Measurements from ENCODE around the gene BRD9. TPM values are rescaled to one million over a fixed set of nuclear protein-coding genes. Genes with fewer than 3 reads are reported as not detected.
"Not testable (repeated sequence)": the region's sequence is repeated elsewhere in the genome, so short reads cannot be mapped to it uniquely, and the experiment has no call there.

BRD9 gene
- total and polyA plus RNA-seq, 12 donors, result 11.3 to 39.5 (median 26.6) TPM

DNA sequence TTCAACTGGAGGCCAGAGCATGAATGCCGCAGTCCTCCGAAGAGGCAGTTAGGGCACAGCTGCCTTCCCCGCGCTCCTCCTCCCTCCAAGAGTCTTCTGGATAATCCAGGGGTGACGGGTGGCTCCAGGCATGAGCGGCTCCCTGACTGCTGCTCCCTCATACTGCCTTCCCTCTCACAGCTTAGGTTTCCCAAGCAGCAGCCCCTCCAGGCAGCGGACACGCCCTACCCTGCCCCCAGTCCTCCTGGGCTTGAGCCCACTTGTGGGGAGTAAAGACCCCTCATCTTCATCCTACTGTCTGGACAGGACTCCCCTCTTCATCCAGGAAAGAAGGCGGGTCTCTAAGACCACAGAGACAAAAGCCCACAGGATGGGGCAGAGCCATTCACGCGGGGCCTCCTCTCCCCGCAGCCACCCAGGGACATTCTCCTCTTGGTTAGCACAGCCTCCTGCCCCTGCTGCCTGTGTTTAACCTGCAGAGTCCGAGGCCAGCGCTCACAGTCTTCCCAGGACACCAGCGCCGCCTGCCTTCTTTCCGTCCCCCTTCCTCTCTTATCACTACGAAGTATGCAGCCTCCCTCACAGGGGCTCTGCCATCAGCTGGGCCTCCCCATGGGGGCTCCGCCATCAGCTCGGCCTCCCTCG lies 47.4 kb downstream of the BRD9 start:
- 74 to 84% (median 78%) methylated on average over 12 to 17 of the region's 21 CpGs for WGBS, 4 donors
- H3K36me3 ChIP-seq (replicated peaks in 1 of 2); H3K4me3 ChIP-seq; H3K9me3 ChIP-seq (replicated peaks in 1 of 3); H3K27me3 ChIP-seq; H3K27ac ChIP-seq; intact Hi-C loops (cut with DNase I); H3K4me1 ChIP-seq (replicated peaks in 1 of 2): not testable (repeated sequence)
- DNase-seq, result peak in 5 of 7 donors; percentile 3 to 23 (median 11)

GRCh38 chr5:844426-844825 lies 48.2 kb downstream of the BRD9 start:
- intact Hi-C loops (cut with DNase I); H3K4me3 ChIP-seq; H3K4me1 ChIP-seq (replicated peaks in 1 of 2); H3K9me3 ChIP-seq (replicated peaks in 1 of 3); H3K36me3 ChIP-seq (replicated peaks in 1 of 2); H3K27me3 ChIP-seq; H3K27ac ChIP-seq: not testable (repeated sequence)
- 83 to 88% (median 86%) methylated on average over 10 to 14 of the region's 16 CpGs for WGBS, 4 donors
- peak in 5 of 7 donors; percentile 4 to 39 (median 11) for DNase-seq

GRCh38 chr5:843926-844325 lies 48.7 kb downstream of the BRD9 start:
- H3K9me3 ChIP-seq (replicated peaks in 1 of 3); intact Hi-C loops (cut with DNase I): not testable (repeated sequence)

DNA sequence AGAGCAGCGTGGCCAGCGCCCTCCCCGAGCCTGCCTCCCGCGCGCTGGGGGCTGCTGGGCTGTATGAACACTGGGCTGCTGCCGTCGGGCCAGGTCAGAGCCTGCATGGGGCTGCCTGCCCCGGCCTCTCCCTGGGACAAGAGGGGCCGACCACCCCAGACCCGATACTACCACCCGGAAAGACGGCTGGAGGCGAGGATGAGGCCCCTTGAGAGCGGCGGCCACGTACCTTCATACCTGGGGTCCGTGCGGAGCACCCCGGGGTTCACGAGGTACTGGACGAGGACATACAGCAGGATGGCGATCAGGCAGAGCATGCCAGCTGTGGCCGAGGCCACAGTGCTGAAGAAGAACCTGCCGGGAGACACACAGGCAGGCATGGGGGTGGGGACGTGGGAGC lies 49.2 kb downstream of the BRD9 start:
- H3K9me3 ChIP-seq (replicated peaks in 1 of 3); H3K4me1 ChIP-seq (replicated peaks in 1 of 2); intact Hi-C loops (cut with DNase I); H3K27ac ChIP-seq; H3K36me3 ChIP-seq (replicated peaks in 1 of 2); H3K4me3 ChIP-seq; H3K27me3 ChIP-seq: not testable (repeated sequence)
- 86 to 94% (median 91%) methylated on average over 11 to 15 of the region's 26 CpGs; no CpG with 5 or more reads in 1 of the 4 donors for WGBS, 4 donors
- DNase-seq, result peak in 5 of 7 donors; percentile 5 to 46 (median 10)

More at GRCh38 chr5:843926-844325, 48.7 kb downstream of the BRD9 start:
- not testable (repeated sequence) for H3K36me3 ChIP-seq (replicated peaks in 1 of 2); H3K4me3 ChIP-seq; H3K27ac ChIP-seq; H3K4me1 ChIP-seq (replicated peaks in 1 of 2); H3K27me3 ChIP-seq
- 67 to 84% (median 80%) methylated on average over 14 to 22 of the region's 22 CpGs for WGBS, 4 donors
- peak in 6 of 7 donors; percentile 6 to 36 (median 12) for DNase-seq

DNA sequence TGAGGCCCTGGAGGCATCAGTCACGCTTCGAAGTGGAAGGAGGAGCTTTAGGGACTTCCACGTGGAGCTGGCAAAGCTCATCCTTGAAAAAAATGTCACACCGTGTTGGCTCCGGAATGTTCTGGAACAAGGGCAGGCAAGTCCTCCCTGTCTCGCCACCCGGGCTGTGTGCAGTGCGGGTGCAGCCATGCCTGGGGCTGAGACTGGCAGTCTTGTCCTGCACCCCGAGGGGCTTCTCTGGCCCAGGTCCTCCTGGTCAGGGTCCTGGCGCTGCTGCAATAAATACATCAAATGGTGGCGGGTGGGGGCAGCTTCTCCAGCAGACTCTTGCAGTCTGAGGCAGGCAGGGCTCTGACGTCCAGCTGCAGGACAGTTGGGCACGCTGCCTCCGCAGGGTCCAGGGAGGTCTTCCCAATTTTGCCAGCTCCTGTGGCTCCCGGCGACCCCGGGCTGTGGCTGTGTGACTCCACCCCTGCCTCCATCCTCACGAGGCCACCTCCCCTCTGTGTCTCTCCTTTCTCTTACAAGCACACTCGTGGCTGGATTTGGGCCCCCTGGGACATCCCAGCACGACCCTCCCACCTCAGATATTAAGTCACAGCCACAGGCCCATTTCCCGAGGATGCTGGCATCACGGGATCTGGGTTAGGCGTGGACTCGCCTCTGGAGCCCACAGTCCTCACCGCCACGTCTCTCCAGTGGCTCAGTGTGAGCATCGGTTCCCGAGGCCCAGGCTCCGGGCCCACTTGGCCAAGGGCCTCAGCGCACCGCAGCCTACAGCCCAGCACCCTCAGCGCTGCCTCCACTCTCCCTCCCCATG lies 50.0 kb downstream of the BRD9 start:
- DNase-seq, result peak in 6 of 7 donors; percentile 3 to 40 (median 7)
- H3K9me3 ChIP-seq (replicated peaks in 1 of 3); intact Hi-C loops (cut with DNase I); H3K4me1 ChIP-seq (replicated peaks in 1 of 2); H3K27ac ChIP-seq; H3K27me3 ChIP-seq; H3K4me3 ChIP-seq; H3K36me3 ChIP-seq (replicated peaks in 1 of 2): not testable (repeated sequence)
- 80 to 88% (median 83%) methylated on average over 21 to 27 of the region's 32 CpGs for WGBS, 4 donors

DNA sequence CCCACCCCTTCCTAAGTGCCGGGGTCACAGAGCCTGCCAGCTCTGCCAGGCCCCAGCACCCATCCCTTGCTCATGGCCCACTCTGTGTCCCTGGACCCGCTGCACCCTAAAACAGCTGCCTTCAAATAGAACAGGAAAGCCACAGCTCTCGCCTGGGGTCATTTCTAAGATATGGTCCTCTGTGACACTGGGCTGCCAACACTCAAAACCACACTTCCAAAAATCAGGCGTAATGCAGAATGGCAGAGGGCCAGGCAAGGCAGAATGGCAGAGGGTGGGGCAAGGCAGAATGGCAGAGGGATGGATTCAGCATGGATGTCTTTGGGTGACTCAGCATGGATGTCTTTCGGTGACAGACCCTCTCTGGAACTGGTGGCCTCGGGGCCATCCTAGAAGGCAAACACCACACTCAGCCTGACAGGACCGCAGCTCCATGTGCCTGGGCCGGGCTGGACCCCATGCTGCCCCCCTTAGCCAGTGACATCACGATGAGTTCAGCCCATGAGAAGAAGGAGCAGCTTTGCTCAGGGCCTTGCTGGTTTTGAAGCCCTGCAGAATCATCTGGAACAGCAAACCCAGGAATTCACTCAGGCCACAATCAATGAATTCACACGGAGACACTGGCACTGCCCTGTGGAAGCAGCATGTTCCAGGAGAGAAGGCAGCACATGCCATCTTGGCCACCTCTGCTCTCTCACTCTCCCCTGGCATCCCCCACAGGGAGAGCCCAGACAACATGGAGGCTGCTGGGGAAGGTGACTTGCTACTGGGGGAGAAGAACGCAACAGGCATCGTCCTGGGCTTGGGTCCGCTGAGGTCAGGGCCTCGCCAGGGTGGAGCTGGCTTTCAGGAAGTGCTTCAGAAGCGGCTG lies 50.8 kb downstream of the BRD9 start:
- H3K27me3 ChIP-seq; intact Hi-C loops (cut with DNase I); H3K9me3 ChIP-seq (replicated peaks in 1 of 3); H3K27ac ChIP-seq; H3K4me3 ChIP-seq; H3K36me3 ChIP-seq (replicated peaks in 1 of 2); H3K4me1 ChIP-seq (replicated peaks in 1 of 2): not testable (repeated sequence)
- DNase-seq, result peak in 6 of 7 donors; percentile 5 to 27 (median 12)
- 82 to 92% (median 84%) methylated on average over 10 to 14 of the region's 15 CpGs for WGBS, 4 donors

- H3K9me3 ChIP-seq (replicated peaks in 1 of 3); H3K4me3 ChIP-seq; H3K27ac ChIP-seq; intact Hi-C loops (cut with DNase I); H3K27me3 ChIP-seq; H3K36me3 ChIP-seq (replicated peaks in 1 of 2); H3K4me1 ChIP-seq (replicated peaks in 1 of 2): not testable (repeated sequence)
- 86 to 94% (median 92%) methylated on average over 6 to 10 of the region's 10 CpGs for WGBS, 4 donors
- DNase-seq, result peak in 3 of 7 donors; percentile 0 to 10 (median 4)
Observed at GRCh38 chr5:840974-841435, 51.6 kb downstream of the BRD9 start.

GRCh38 chr5:840118-840973 lies 52.3 kb downstream of the BRD9 start:
- H3K9me3 ChIP-seq (replicated peaks in 1 of 3); intact Hi-C loops (cut with DNase I); H3K27me3 ChIP-seq; H3K27ac ChIP-seq; H3K36me3 ChIP-seq (replicated peaks in 1 of 2); H3K4me3 ChIP-seq; H3K4me1 ChIP-seq (replicated peaks in 1 of 2): not testable (repeated sequence)
- DNase-seq, result peak in 5 of 7 donors; percentile 9 to 48 (median 15)
- 84 to 89% (median 86%) methylated on average over 13 to 21 of the region's 21 CpGs for WGBS, 4 donors

- 85 to 88% (median 85%) methylated on average over 8 to 10 of the region's 10 CpGs; no CpG with 5 or more reads in 1 of the 4 donors for WGBS, 4 donors
- H3K9me3 ChIP-seq (replicated peaks in 1 of 3); H3K27me3 ChIP-seq; intact Hi-C loops (cut with DNase I); H3K27ac ChIP-seq; H3K36me3 ChIP-seq (replicated peaks in 1 of 2); H3K4me3 ChIP-seq; H3K4me1 ChIP-seq (replicated peaks in 1 of 2): not testable (repeated sequence)
- peak in 2 of 7 donors; percentile 1 to 44 for DNase-seq
Observed at GRCh38 chr5:838431-838851, 54.2 kb downstream of the BRD9 start.

All from adrenal gland (tissue), 12 donors.